Measurements from ENCODE around the gene MTURN. TPM values are rescaled to one million over a fixed set of nuclear protein-coding genes. Genes with fewer than 3 reads are reported as not detected.

Gene MTURN
- total RNA-seq, 1 donor, result 2.6 TPM

- TF ChIP-seq CTCF (IDR thresholded peaks at IDR 0.05; ENCODE audit: insufficient read depth, low read depth, low read length), result no peak
- no peak for DNase-seq (ENCODE audit: low read depth)
- H3K4me3 ChIP-seq (ENCODE audit: low read depth, low read length), result no peak overlapping the region
Measured at GRCh38 chr7:30169579-30169978, 34.8 kb downstream of the MTURN start.

GRCh38 chr7:30170476-30171205, 35.9 kb downstream of the MTURN start:
- no peak for DNase-seq (ENCODE audit: low read depth)
- TF ChIP-seq CTCF (IDR thresholded peaks at IDR 0.05; ENCODE audit: insufficient read depth, low read depth, low read length), result no peak
- no peak overlapping the region for H3K4me3 ChIP-seq (ENCODE audit: low read depth, low read length)

- no peak overlapping the region for H3K4me3 ChIP-seq (ENCODE audit: low read depth, low read length)
- TF ChIP-seq CTCF (IDR thresholded peaks at IDR 0.05; ENCODE audit: insufficient read depth, low read depth, low read length), result no peak
- peak; percentile 11 for DNase-seq (ENCODE audit: low read depth)
Measured at GRCh38 chr7:30171766-30172447, 37.1 kb downstream of the MTURN start.

GRCh38 chr7:30172451-30172850, 37.7 kb downstream of the MTURN start:
- no peak for DNase-seq (ENCODE audit: low read depth)
- no peak for TF ChIP-seq CTCF (IDR thresholded peaks at IDR 0.05; ENCODE audit: insufficient read depth, low read depth, low read length)
- no peak overlapping the region for H3K4me3 ChIP-seq (ENCODE audit: low read depth, low read length)

- peak; percentile 74 for DNase-seq (ENCODE audit: low read depth)
- peak; percentile 21 for TF ChIP-seq CTCF (IDR thresholded peaks at IDR 0.05; ENCODE audit: insufficient read depth, low read depth, low read length)
- no peak overlapping the region for H3K4me3 ChIP-seq (ENCODE audit: low read depth, low read length)
Measured at GRCh38 chr7:30173058-30173897, 38.5 kb downstream of the MTURN start.

GRCh38 chr7:30175180-30175579, 40.4 kb downstream of the MTURN start:
- DNase-seq (ENCODE audit: low read depth), result peak; percentile 19
- H3K4me3 ChIP-seq (ENCODE audit: low read depth, low read length), result no peak overlapping the region
- no peak for TF ChIP-seq CTCF (IDR thresholded peaks at IDR 0.05; ENCODE audit: insufficient read depth, low read depth, low read length)

All from fibroblast of villous mesenchyme (primary cell).